Activated CD4-positive, alpha-beta memory T cell treated with anti-CD3 and anti-CD28 coated beads, Interleukin-2, amount 10 ng/mL, durations not matched to agents 7 days and 5 days (primary cell): ENCODE measurements around the gene IRF9. TPM values are rescaled to one million over a fixed set of nuclear protein-coding genes. Genes with fewer than 3 reads are reported as not detected.

Experiments
- total RNA-seq, 2 experiments: library from RNA; stranded (reverse); gene quantifications; one replicate each; pipeline ENCODE4 v1.2.3, GENCODE V29; 2021

IRF9 gene
- total RNA-seq, 2 experiments from 2014 or later: 262 to 267 TPM

Other genes starting within 250 kb of the IRF9 start
- 10 to 100 TPM; 17.6 to 19.0 TPM for gene DHRS4, start 207.5 kb upstream of the IRF9 start, total RNA-seq
- 10 to 100 TPM; 18.3 to 20.2 TPM for gene DHRS4L2, start 172.3 kb upstream of the IRF9 start, total RNA-seq
- 1 to 10 TPM; 3.7 to 4.2 TPM for gene CARMIL3, start 109.3 kb upstream of the IRF9 start, total RNA-seq
- not detected for gene CPNE6, start 89.7 kb upstream of the IRF9 start, total RNA-seq
- gene PCK2, start 67.0 kb upstream of the IRF9 start, total RNA-seq: 10 to 100 TPM; 88.5 to 90.6 TPM
- 10 to 100 TPM; 94.1 to 98.2 TPM for gene DCAF11, start 46.5 kb upstream of the IRF9 start, total RNA-seq
- 1 to 10 TPM; 2.1 to 2.4 TPM for gene NRL, start 46.3 kb upstream of the IRF9 start, total RNA-seq
- gene FITM1, start 30.6 kb upstream of the IRF9 start, total RNA-seq: 1 to 10 TPM; 1.3 to 1.4 TPM
- gene PSME1, start 25.1 kb upstream of the IRF9 start, total RNA-seq: 100 to 1,000 TPM; 391 to 397 TPM
- 10 to 100 TPM; 45.0 to 51.7 TPM for gene EMC9, start 19.7 kb upstream of the IRF9 start, total RNA-seq
- gene PSME2, start 14.7 kb upstream of the IRF9 start, total RNA-seq: 100 to 1,000 TPM; 395 to 405 TPM
- gene RNF31, start 13.8 kb upstream of the IRF9 start, total RNA-seq: 100 to 1,000 TPM; 122 to 129 TPM
- 10 to 100 TPM; 48.0 to 51.9 TPM for gene REC8, start 10.8 kb downstream of the IRF9 start, total RNA-seq
- 10 to 100 TPM; 24.0 to 26.2 TPM for gene IPO4, start 27.6 kb downstream of the IRF9 start, total RNA-seq
- gene TM9SF1, start 34.2 kb downstream of the IRF9 start, total RNA-seq: 10 to 100 TPM; 30.8 to 35.1 TPM
- gene TSSK4, start 44.4 kb downstream of the IRF9 start, total RNA-seq: under 1 TPM; 0.48 to 0.76 TPM
- gene CHMP4A, start 52.2 kb downstream of the IRF9 start, total RNA-seq: 10 to 100 TPM; 92.9 to 97.9 TPM
- gene MDP1, start 54.8 kb downstream of the IRF9 start, total RNA-seq: 10 to 100 TPM; 13.5 to 17.0 TPM
- gene NEDD8, start 71.1 kb downstream of the IRF9 start, total RNA-seq: 100 to 1,000 TPM; 190 to 197 TPM
- 10 to 100 TPM; 78.1 to 90.3 TPM for gene GMPR2, start 71.7 kb downstream of the IRF9 start, total RNA-seq
- 100 to 1,000 TPM; 133 to 139 TPM for gene TINF2, start 81.4 kb downstream of the IRF9 start, total RNA-seq
- 1 to 10 TPM; 4.0 to 4.4 TPM for gene TGM1, start 101.9 kb downstream of the IRF9 start, total RNA-seq
- 10 to 100 TPM; 40.2 to 41.0 TPM for gene RABGGTA, start 110.3 kb downstream of the IRF9 start, total RNA-seq
- 10 to 100 TPM; 31.6 to 33.4 TPM for gene DHRS1, start 138.5 kb downstream of the IRF9 start, total RNA-seq
- 10 to 100 TPM; 25.8 to 27.7 TPM for gene NOP9, start 138.6 kb downstream of the IRF9 start, total RNA-seq
- gene CIDEB, start 146.7 kb downstream of the IRF9 start, total RNA-seq: 10 to 100 TPM; 38.4 to 39.6 TPM
- gene LTB4R2, start 148.9 kb downstream of the IRF9 start, total RNA-seq: 10 to 100 TPM; 18.5 to 19.6 TPM
- gene LTB4R, start 150.2 kb downstream of the IRF9 start, total RNA-seq: 10 to 100 TPM; 36.1 to 37.9 TPM
- gene ADCY4, start 173.8 kb downstream of the IRF9 start, total RNA-seq: 1 to 10 TPM; 4.5 to 5.9 TPM
- gene RIPK3, start 178.7 kb downstream of the IRF9 start, total RNA-seq: 10 to 100 TPM; 37.3 to 38.0 TPM
- gene NFATC4, start 206.9 kb downstream of the IRF9 start, total RNA-seq: not detected
- gene NYNRIN, start 237.7 kb downstream of the IRF9 start, total RNA-seq: under 1 TPM; 0.18 TPM